Calu3 (cell line): ENCODE data around the gene CALN1. TPM values are rescaled to one million over a fixed set of nuclear protein-coding genes. Genes with fewer than 3 reads are reported as not detected.

Experiments used
- BruUV-seq: library from RNA; stranded (reverse); fragments of 400-500 nt; replicated peaks from 2 replicates; lab custom pipeline; 2021; lab: Mats Ljungman, UMichigan
- CTCF ChIA-PET: fragments of 300-600 bp; sonication (Branson Sonifier 250); formaldehyde crosslinking; loops from one replicate; lab custom pipeline; 2022; ENCODE audit warnings: antibody characterized with exemption; lab: Charles Lee
- DNase-seq: peaks from one replicate; pipeline ENCODE4 v3.0.0; 2022
- H3K27ac Mint-ChIP-seq: one replicate; pipeline ENCODE4 v1.8.0; 2022; ENCODE audit warnings: mixed read lengths; ENCODE audit not compliant: unreplicated experiment
- H3K27me3 Mint-ChIP-seq: one replicate; pipeline ENCODE4 v1.8.0; 2022; ENCODE audit warnings: mixed read lengths; ENCODE audit not compliant: unreplicated experiment
- H3K36me3 Mint-ChIP-seq: one replicate; pipeline ENCODE4 v1.8.0; 2022; ENCODE audit warnings: mild to moderate bottlenecking, moderate library complexity, mixed read lengths; ENCODE audit not compliant: insufficient read depth, unreplicated experiment
- H3K4me1 Mint-ChIP-seq: one replicate; pipeline ENCODE4 v1.8.0; 2022; ENCODE audit warnings: mild to moderate bottlenecking, low read depth, mixed read lengths; ENCODE audit not compliant: unreplicated experiment
- H3K4me3 Mint-ChIP-seq: one replicate; pipeline ENCODE4 v1.8.0; 2022; ENCODE audit warnings: mild to moderate bottlenecking, low read depth, moderate library complexity, mixed read lengths; ENCODE audit not compliant: unreplicated experiment
- H3K9me3 Mint-ChIP-seq: one replicate; pipeline ENCODE4 v1.8.0; 2022; ENCODE audit warnings: low read depth, mixed read lengths; ENCODE audit not compliant: unreplicated experiment
- intact Hi-C: fragments of 100-400 bp; cut with micrococcal nuclease; formaldehyde crosslinking; loops from one replicate; pipeline ENCODE4 v1.10.0; 2022; ENCODE audit not compliant: unreplicated experiment
- total RNA-seq: library from RNA; stranded (reverse); gene quantifications from 2 replicates; pipeline ENCODE4 v1.2.3, GENCODE V29; 2022
- TF ChIP-seq, protein P1 (sequence below): fragments of 200-600 bp; IDR thresholded peaks from one replicate; pipeline ENCODE4 v1.8.0; 2022; ENCODE audit warnings: antibody characterized with exemption; ENCODE audit not compliant: unreplicated experiment

Gene CALN1
- total RNA-seq, 1 experiment from 2014 or later = not detected

DNA sequence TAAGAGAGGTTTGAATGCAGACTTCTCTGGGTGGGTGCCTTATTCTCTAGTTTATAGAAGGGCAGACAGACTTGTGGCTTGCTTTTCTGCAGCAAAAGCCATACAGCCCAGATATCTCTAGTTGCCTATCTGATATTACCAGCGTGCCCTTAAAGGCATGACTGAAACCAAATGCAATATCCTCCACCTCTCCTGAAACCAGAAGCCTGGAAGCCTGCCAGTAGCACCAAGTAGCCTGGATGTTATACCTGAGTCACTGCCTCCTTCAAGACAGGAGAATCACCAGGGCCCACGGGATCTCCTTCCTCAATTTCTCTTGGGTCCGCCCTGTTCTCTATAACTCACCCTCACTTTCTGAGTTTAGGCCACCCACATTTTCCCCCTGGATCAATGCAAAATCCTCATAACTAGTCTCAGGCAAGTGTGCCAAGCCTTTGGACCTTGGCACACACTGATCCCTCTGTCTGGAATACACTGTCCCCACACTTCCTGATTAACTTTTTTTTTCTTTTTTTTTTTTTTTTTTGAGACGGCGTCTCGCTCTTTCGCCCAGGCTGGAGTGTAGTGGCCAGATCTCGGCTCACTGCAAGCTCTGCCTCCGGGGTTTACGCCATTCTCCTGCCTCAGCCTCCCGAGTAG is 641.8 kb downstream of the CALN1 start:
- TF ChIP-seq, protein P1, sequence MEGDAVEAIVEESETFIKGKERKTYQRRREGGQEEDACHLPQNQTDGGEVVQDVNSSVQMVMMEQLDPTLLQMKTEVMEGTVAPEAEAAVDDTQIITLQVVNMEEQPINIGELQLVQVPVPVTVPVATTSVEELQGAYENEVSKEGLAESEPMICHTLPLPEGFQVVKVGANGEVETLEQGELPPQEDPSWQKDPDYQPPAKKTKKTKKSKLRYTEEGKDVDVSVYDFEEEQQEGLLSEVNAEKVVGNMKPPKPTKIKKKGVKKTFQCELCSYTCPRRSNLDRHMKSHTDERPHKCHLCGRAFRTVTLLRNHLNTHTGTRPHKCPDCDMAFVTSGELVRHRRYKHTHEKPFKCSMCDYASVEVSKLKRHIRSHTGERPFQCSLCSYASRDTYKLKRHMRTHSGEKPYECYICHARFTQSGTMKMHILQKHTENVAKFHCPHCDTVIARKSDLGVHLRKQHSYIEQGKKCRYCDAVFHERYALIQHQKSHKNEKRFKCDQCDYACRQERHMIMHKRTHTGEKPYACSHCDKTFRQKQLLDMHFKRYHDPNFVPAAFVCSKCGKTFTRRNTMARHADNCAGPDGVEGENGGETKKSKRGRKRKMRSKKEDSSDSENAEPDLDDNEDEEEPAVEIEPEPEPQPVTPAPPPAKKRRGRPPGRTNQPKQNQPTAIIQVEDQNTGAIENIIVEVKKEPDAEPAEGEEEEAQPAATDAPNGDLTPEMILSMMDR = no peak
- intact Hi-C loops = no loop called here

DNA sequence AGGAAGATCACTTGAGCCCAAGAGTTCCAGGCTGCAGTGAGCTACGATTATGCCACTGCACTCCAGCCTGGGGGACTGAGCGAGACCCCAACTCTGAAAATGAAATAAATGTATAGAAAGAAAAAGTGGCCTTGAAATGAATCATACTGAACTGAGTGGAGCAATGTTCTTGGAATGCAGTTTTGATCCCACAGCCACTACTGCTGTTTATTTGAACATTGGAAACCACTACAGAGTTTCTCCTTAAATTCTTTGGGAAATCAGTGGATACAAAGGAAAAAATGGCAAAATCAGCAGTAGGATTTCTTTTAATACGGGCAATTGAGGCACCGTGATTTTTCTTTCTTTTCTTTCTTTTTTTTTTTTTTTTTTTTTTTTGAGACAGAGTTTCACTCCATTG is 642.8 kb downstream of the CALN1 start:
- Mint-ChIP-seq H3K36me3 (no peaks in the 10 kb centered on the region), H3K9me3 (peaks cover 7% of the 10 kb centered on the region), H3K4me3 (no peak overlapping the region), H3K27me3 (no peaks in the 10 kb centered on the region), H3K27ac (no peak overlapping the region), H3K4me1 (no peaks in the 10 kb centered on the region)
- TF ChIP-seq, protein P1 = no peak
- CTCF ChIA-PET = no interaction called here
- intact Hi-C loops = no loop called here
- DNase-seq = no peak
- BruUV-seq = no TSS peak

More for the DNA sequence above, 641.8 kb downstream of the CALN1 start:
- DNase-seq = no peak
- Mint-ChIP-seq H3K9me3 (peaks cover 7% of the 10 kb centered on the region), H3K27me3 (no peaks in the 10 kb centered on the region), H3K4me3 (no peak overlapping the region), H3K4me1 (no peaks in the 10 kb centered on the region), H3K36me3 (no peaks in the 10 kb centered on the region), H3K27ac (no peak overlapping the region)
- CTCF ChIA-PET = no interaction called here
- no TSS peak for BruUV-seq

DNA sequence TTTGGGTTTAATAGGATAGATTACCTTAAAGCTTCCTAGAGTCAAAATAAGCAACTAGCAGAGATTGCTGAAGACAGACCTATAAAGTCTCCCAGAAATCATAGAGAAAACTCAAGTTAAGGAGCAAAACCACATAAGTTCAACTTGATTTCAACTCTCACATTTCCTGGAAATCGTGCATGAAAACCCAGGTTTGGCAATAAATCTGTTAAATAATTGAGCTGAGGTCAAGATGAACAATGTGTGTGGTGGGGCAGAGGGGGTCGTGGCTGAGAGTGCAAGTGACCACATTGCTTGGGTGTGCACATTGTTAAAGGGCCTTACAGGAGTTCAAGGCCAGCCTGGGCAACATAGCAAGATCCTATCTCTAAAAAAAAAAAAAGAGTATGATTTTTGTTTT is 643.7 kb downstream of the CALN1 start:
- Mint-ChIP-seq H3K9me3 (peaks cover 6% of the 10 kb centered on the region), H3K27ac (no peak overlapping the region), H3K4me3 (no peak overlapping the region), H3K4me1 (no peaks in the 10 kb centered on the region), H3K36me3 (no peaks in the 10 kb centered on the region), H3K27me3 (no peaks in the 10 kb centered on the region)
- TF ChIP-seq, protein P1 = no peak
- DNase-seq = no peak
- intact Hi-C loops = no loop called here
- BruUV-seq = no TSS peak
- CTCF ChIA-PET = no interaction called here

DNA sequence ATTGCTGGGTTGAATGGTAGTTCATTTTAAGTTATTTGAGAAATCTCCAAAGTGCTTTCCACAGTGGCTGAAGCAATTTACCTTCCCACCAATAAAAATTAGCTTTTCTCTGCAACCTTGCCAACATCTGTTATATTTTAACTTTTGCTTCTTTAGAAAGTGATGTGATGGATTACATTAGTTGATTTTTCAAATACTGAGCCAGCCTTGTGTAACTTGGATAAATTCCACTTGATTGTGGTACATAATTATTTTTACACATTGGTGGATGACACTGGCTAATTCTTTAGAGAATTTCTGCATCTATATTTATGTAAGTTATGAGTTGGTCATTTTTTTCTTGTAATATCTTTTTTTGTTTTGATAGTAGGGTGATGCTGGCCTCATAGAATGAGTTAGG is 646.1 kb downstream of the CALN1 start:
- BruUV-seq = no TSS peak
- Mint-ChIP-seq H3K4me1 (no peaks in the 10 kb centered on the region), H3K36me3 (no peaks in the 10 kb centered on the region), H3K27me3 (no peaks in the 10 kb centered on the region), H3K9me3 (peaks cover 2% of the 10 kb centered on the region), H3K4me3 (no peak overlapping the region), H3K27ac (no peak overlapping the region)
- intact Hi-C loops = no loop called here
- CTCF ChIA-PET = no interaction called here
- TF ChIP-seq, protein P1 = no peak
- no peak for DNase-seq
